Vagina (tissue), 2 donors: ENCODE measurements around the gene GLUL.
A peak's percentile ranks its signal among the peaks of the same experiment; 100 is the strongest.

Experiments
- POLR2A ChIP-seq, 2 donors: fragments of 450-650 bp; IDR thresholded peaks; one replicate each; pipeline ENCODE4 v1.6.1; 2017; ENCODE audit warnings: antibody characterized with exemption in 2 of 2, mild to moderate bottlenecking in 2 of 2, moderate library complexity in 2 of 2
- TF ChIP-seq, protein P1 (sequence below), 3 experiments: fragments of 450-650 bp in 2 of 3; fragments of 200-600 bp in 1 of 3; sonication (generic) in 1 of 3; IDR thresholded peaks; one replicate each; pipeline ENCODE4 v1.5.1; 2017 to 2019; ENCODE audit warnings: antibody characterized with exemption in 3 of 3, mild to moderate bottlenecking in 2 of 3, moderate library complexity in 2 of 3

DNA sequence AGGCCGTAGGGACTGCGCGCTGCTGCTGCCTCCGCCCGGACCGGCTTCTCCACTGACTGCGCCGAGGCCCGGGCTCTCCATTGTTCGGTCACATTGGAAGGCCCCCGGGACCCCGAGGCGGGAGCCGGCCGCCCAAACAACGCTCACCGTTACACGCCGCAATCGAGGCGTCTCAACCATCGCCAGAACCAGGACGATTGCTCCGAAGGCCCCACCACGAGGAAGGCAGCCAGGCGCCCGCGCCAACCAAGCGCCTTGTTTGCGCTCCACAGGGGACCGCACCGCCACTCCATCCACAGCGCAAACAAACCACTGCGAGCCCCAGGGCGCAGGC lies 595 bp downstream of the GLUL start:
- TF ChIP-seq, protein P1, sequence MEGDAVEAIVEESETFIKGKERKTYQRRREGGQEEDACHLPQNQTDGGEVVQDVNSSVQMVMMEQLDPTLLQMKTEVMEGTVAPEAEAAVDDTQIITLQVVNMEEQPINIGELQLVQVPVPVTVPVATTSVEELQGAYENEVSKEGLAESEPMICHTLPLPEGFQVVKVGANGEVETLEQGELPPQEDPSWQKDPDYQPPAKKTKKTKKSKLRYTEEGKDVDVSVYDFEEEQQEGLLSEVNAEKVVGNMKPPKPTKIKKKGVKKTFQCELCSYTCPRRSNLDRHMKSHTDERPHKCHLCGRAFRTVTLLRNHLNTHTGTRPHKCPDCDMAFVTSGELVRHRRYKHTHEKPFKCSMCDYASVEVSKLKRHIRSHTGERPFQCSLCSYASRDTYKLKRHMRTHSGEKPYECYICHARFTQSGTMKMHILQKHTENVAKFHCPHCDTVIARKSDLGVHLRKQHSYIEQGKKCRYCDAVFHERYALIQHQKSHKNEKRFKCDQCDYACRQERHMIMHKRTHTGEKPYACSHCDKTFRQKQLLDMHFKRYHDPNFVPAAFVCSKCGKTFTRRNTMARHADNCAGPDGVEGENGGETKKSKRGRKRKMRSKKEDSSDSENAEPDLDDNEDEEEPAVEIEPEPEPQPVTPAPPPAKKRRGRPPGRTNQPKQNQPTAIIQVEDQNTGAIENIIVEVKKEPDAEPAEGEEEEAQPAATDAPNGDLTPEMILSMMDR (IDR thresholded peaks at IDR 0.05) = peak in 1 of 3 experiments; percentile 26
- TF ChIP-seq POLR2A (IDR thresholded peaks at IDR 0.05) = no peak
